Measurements from ENCODE around the gene FAM20B.

DNA sequence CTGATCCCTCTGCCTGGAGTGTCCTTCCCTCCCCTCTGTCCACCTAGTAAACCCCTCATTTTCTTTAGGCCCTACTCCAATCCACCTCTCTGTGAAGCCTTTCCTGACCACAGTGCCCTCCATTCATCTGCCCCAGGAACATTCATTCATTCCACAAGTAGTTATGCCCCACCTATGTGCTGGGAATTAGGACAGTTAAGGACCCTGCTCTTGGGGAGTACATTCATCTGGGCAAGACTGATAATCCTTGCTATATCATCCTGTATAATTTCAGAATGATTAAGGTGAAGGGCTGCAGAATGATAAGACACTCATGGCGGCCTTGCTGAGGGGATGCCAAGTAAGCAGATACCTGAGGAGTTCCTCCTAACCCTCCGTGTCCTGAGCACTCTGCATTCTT, 10.3 kb upstream of the FAM20B start:
- TF ChIP-seq, protein P1, sequence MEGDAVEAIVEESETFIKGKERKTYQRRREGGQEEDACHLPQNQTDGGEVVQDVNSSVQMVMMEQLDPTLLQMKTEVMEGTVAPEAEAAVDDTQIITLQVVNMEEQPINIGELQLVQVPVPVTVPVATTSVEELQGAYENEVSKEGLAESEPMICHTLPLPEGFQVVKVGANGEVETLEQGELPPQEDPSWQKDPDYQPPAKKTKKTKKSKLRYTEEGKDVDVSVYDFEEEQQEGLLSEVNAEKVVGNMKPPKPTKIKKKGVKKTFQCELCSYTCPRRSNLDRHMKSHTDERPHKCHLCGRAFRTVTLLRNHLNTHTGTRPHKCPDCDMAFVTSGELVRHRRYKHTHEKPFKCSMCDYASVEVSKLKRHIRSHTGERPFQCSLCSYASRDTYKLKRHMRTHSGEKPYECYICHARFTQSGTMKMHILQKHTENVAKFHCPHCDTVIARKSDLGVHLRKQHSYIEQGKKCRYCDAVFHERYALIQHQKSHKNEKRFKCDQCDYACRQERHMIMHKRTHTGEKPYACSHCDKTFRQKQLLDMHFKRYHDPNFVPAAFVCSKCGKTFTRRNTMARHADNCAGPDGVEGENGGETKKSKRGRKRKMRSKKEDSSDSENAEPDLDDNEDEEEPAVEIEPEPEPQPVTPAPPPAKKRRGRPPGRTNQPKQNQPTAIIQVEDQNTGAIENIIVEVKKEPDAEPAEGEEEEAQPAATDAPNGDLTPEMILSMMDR (IDR thresholded peaks at IDR 0.05; ENCODE audit: insufficient read depth, low read length), result no peak
- no peak for TF ChIP-seq POLR2AphosphoS5 (IDR thresholded peaks at IDR 0.05; ENCODE audit: low read depth)
- TF ChIP-seq, protein P2, sequence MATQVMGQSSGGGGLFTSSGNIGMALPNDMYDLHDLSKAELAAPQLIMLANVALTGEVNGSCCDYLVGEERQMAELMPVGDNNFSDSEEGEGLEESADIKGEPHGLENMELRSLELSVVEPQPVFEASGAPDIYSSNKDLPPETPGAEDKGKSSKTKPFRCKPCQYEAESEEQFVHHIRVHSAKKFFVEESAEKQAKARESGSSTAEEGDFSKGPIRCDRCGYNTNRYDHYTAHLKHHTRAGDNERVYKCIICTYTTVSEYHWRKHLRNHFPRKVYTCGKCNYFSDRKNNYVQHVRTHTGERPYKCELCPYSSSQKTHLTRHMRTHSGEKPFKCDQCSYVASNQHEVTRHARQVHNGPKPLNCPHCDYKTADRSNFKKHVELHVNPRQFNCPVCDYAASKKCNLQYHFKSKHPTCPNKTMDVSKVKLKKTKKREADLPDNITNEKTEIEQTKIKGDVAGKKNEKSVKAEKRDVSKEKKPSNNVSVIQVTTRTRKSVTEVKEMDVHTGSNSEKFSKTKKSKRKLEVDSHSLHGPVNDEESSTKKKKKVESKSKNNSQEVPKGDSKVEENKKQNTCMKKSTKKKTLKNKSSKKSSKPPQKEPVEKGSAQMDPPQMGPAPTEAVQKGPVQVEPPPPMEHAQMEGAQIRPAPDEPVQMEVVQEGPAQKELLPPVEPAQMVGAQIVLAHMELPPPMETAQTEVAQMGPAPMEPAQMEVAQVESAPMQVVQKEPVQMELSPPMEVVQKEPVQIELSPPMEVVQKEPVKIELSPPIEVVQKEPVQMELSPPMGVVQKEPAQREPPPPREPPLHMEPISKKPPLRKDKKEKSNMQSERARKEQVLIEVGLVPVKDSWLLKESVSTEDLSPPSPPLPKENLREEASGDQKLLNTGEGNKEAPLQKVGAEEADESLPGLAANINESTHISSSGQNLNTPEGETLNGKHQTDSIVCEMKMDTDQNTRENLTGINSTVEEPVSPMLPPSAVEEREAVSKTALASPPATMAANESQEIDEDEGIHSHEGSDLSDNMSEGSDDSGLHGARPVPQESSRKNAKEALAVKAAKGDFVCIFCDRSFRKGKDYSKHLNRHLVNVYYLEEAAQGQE (IDR thresholded peaks at IDR 0.05; ENCODE audit: insufficient replicate concordance, low read depth), result no peak
- TF ChIP-seq SPI1 (IDR thresholded peaks at IDR 0.05; ENCODE audit: borderline replicate concordance, low read depth), result no peak
- no peak for TF ChIP-seq GABPA (IDR thresholded peaks at IDR 0.05; ENCODE audit: low read depth)
